HG02885 (cell line): ENCODE measurements around the gene ADCY5.
A peak's percentile ranks its signal among the peaks of the same experiment; 100 is the strongest.

Source experiments
- ATAC-seq: cut with Tn5 transposase; IDR thresholded peaks from one replicate; pipeline ENCODE4 v1.9.1; 2021; ENCODE audit warnings: mild to moderate bottlenecking; ENCODE audit not compliant: unreplicated experiment, poor library complexity

ADCY5 gene

DNA sequence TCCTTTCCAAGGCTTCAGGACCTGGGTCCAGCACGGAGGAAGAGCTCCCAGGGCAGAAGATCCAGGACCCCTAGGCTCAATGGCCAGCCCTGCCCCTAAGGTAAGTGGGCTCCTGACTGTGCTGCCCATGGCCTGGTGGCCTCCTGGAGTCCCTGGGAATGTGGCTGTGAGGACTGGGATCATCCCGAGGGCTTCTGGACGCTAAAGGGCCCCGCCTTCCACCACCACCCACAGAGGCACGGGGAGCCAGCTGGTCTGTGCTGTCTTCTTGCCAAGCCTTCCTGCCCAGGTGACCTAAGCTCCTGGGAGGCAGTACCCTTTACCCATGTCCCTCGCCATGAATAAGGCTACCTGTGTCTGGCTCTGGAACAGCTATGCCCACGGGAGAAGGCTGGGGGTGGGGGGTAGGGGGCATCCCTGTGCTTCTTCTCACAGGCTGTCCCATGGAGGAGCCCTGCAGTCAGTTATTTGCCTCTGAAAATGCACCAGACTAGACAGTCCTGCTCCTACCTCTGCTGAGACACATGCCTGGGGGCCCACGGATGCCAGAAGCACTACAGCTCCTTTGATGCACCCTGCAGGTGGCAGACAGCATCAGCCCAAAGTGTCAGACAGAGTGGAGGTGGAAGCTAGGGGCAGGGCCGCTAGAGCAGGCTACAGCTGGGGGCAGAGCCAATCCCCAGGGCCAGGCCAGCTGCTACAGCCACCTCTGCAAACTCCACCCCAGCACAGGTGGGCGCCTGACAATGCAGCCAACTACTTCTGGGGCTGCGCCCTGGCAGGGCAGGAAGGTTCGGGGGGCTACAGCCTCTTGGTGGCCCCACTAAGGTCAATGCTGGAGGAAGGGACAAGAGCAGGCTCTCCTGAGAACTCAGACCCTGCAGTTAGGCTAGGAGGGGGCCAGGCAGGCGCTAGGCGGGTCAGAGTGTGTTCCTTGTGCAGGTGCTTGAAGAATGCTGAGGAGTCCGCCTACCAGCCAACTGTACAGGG, 156.3 kb downstream of the ADCY5 start:
- no peak for ATAC-seq

DNA sequence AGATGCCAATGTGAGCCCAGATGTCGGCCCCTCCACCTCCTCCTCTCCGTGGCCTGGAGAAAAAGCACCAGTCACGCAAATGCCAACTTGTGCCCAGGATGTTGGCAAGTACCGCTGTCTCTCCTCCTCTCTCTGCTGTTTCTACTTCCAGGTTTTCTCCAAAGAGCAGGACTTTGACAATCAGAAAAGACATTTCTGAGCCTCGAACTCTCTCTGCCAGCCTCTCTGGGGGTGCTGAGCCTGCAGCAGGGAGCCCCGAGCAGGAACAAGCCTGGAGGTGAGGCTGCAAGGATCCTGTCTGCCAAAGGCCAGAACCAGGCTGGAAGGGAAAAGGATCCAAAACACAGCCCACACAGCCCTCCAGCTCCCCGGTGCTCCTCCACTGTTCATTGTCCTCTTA, 157.5 kb downstream of the ADCY5 start:
- ATAC-seq, result no peak

DNA sequence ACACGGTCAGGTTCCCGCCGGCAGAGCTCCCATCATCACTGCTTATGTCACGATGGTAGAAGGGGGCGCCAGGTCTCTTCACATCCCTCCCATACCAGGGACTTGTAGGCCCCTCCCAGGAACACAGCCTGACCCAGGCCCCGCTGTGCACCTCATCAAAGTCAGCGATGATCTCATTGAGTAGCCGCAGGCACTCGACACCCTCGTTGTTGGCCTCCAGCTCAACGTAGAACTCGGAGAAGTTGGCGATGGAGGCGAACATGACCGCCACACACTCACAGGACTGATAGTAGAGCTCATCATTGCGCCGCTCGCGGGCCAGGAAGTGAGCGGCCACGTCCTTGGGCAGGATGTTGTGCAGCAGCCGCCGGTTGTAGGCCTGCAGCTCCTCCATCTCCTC, 157.9 kb downstream of the ADCY5 start:
- ATAC-seq, result no peak

DNA sequence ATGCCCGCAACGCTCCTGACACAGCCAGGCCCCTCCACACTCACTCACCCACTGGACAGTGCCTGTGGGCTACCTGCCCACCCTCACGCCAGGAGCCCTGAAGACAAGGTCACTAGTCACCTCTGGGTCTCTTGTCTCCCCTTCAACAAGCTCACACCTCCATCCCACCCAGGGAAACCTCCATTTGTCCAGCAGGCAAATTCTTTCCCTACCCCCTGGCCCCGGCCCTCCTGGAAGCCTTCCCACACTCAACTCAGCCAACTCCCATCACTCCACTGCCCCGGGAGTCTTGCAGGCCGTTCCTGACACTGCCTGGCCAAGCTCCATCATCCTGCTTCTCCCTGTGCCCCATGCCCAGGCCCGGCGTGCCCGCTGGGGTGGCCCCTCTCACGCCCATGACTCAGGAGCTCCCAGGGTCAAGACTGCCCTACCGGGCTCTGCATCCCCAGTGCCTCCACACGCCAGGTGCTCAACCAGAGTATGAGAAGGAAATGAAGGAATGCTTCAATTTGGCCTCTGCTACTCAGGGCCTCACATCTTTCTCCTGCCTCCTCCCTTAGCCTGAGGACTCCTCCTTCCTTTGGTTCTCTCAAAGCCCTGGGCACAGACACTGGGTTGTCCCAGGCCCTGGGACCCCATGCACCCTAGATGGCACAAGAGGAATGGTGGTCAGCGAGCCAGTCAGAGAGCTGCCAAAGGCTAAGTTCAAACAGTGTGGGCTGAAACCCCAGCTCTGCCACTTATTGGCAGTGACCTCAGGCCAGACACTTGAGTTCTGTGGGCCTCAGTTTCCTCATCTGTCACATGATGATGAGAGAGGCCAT, 158.6 kb downstream of the ADCY5 start:
- ATAC-seq, result no peak

DNA sequence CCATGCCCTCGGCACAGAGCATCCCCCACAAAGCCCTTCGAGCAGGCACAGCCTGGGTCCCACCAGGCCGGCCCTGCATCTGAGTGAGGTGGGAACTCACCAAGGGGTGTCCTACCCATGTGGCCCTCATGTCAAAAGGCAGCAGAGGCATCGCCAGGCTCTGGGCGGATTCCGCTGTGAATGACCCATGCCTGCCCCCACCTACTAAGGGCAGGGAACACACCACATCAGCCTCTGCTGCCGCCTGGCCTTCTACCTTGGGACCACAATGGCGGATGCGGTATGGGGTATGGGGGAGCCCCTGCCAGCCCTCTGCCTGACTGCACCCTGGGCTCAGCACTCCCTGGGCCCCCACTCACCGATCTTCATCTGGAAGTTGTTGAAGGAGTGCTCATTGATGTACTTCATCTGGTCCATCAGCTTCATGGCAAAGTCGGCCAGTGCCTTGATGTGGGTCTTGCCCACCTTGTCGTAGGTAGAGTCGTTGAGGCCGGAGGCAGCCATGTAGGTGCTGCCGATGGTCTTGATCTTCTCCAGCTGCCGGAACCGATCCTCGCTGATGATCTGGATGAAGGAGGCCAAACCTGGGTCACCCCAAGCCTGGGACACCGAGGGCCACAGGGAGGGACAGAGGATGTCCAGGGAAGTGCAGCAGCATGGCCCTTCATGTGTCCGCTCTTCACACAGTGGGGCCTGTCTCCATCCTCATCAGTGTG, 159.3 kb downstream of the ADCY5 start:
- ATAC-seq, result no peak

DNA sequence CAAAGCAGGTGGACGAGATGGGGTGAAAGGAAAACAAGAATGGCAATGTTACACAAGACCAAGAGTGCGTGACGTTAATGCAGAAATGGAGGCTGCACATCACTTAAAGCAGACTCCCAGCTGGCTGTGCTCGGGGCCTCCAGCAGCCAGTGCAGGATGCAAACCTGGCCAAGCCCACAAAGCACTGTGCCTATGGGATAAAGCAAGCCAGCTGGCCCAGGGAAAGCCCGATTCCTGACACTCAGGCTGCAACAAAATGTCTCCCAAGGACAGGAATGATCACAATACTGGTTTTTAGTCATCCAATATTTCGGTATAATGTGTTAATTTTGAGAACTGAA, 161.0 kb downstream of the ADCY5 start:
- ATAC-seq, result no peak

DNA sequence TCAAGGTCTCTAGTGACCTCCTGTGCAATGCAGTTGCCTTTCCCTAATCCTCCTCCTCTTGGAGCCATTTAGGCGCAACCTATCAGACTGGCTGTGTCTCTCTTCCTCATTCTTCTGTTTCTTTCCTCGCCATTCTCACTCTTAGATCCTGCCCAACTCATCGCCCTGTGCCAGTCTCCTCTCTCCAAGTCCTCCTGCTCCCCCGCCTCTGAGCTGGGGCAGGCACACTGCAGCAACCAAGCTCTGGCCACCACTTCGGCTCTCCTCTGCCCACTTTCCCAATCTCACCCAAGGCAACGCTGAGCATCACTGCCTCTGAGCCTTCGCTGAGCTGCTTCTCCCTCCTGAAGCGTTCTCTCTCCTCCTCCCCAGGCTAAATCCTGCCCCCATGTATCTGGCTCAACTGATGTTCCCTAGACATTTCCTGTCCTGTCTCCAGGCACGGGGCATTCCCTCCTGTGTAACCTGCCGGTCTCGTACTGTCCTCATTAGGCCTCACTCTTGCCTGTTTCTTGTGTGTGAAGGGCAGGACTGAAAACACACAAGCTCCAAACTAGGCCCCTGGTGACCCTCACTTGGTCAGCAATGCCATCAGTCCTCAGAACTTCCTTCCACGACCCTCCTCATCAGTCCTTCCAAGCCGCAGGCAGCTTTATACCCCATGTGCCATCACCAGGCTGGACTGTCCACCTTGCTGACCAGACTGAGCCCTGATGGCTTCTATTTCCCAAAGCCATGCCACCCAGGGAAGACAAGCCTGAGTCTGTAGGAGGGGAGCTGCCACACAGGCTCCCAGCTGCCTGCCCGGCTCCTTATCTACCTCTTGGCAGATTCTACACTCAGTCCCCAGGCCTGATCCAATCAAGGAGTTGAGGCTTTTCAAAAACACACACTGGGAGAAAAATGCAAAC, 161.6 kb downstream of the ADCY5 start:
- no peak for ATAC-seq

DNA sequence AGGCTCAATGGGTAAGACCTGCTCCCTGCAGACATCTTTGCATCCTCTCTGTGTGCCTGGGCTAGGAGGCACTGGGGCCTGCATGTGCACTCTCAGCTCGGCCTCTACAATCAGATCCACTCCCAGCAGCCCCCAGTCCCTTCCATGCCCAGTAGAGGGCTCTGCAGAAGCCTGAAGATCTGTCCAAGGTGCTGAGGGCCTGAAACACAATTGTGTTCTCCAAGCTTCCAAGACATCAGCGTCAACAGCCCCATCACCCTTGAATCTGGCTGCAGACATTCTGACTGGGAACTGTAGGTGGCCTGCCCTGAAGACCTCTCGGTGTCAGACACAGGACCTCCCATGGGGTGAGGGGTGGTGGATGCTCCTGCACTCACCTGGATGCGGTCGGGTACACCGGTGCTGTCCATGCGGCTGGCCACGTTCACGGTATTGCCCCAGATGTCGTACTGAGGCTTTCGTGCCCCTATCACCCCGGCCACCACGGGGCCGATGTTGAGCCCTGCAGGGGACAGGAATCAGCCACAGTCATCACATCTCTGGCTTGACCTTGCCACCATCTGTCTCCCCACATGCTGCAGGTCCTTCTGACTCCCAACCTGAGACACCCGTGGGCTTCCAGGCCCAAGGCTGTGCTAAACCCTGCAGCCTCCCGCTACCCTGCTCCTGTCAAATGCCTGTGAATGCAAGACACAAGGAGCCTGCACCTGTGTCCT, 162.4 kb downstream of the ADCY5 start:
- ATAC-seq, result peak; percentile 72

DNA sequence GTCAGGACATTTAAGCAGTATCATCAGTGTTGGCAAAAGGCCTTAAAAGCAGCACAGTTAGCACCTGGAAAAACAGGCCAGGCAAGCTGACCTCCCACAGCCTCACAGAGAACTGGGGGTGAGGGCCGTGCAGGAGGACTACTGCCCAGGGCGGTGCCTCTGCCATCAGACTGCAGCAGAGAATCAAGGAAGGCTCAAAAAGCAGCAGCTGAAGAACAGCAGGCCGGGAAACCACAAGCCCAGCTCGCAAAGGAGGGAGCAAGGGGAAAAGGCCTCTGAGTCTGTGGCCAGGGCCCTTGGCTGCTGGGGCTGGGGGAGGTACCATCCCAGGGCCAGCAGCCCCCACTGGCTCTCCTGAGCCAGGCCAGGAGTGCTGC, 163.0 kb downstream of the ADCY5 start:
- no peak for ATAC-seq

DNA sequence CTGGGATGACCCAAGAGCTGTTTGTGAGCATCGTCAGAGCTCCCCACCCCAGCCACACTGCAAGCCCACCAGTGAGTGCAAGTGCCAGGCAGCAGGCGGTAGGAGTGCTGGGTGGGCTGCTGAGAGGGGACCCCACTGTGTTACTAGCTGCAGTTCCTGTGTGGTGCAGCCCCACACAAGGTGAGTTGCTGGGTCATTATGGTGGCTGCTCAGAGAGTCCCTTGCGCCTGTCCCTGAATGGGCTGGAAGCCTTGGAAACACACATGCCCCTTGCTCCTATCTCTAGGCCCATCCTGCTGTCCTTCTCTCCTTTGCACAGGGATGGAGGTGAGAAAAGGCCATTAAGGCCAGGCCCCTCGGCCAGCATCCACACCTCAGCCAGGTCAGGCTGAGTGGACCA, 163.4 kb downstream of the ADCY5 start:
- no peak for ATAC-seq

DNA sequence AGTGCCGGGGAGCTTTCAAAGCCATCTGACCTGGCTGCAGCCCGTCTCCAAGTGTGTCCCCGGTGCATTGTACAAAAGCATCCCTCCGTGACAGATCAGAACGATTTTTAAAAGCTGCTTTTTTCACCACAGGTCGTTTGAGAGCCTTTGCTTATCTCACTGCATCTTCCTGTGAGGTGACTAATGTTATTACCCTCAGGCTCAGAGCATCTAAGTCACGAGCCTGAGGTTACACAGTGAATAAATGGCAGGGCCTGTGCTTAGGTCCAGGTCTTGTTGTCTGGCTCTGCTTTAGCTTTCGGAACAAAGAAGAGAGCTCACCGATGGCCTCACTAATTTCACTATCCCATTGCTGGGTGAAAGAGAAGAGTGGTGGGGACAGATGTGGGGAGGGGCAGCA, 163.8 kb downstream of the ADCY5 start:
- ATAC-seq, result no peak

DNA sequence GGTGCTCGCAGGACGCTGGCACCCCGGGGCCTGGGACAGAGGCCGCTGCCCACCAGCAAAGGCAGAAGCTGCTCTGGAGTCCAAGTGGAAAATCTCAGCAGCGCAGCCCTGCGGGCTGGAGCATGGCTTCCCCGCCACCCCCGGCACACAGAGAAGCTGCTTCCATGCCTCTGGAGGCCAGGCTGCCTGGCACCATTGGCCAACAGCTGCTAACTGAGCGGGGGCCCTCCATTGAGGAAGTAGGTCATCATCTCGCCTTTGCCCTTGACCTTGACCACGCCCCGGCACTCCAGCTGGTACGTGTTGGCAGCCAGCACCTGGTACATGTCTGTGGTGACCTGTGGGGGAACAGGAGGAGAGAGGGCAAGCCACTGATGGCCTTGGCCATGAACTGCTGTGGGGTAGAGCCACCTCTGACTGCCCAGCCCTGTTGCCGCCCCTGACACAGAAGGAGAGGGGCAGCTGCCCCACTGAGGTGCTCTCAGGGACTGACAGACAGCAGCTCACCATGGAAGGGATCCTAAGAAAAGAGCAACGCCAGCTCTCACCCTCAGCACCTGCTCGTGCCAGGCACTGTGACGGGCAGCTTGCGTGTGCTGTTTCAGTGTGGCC, 164.4 kb downstream of the ADCY5 start:
- ATAC-seq, result no peak

DNA sequence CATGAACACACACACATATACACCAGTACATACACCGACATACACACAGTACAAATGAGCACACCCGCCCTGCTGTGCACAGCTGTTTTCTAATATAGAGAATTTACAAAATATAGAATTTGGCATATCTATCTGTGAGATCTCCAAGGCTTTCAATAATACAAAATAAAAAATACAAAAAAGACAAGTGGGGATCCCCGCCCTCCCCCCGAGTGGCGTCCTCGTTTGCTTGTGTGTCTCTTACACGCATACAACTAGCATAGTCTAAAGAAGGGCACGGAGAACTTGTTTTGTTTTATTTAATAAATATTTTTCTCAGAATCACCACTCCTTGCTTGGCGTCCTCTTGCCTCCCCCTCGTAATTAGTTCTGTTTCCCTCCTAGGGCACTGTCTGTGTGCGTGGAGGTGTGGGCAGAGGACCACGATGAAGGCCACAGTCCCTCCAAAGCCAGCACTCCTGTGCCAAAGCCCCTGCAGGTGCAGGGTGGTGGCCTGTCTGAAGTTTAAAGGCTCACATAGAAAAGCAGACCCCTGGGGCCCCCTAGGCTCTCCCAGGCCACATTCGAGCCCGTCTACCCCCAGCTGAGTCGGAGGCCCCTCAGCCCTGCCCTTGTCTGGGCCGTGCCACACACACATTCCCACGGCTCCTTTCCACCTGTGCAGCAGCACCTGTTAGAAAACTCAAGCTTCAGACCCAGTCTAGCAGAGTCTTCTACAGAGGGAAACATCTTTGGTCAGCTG, 165.1 kb downstream of the ADCY5 start:
- ATAC-seq, result no peak

DNA sequence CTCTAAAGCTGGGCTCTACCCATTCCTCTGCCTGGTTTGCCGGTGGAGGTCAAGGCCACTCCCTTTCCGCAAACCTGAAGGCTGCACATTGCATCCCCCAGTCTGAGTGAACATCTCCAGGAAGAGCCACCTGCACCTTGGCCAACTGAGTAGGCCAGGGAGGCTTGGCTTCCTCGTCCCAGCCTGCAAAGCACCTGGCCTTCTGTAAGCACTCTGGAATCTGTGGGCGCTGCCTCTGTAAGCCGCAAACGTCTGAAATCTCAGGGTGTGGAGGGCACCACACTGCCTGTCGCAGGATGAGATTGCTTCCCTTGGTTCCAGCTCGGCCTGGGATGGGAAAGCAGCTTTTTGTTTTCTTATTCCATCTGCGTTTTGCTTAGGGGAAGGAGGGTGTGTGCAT, 165.8 kb downstream of the ADCY5 start:
- ATAC-seq, result no peak

DNA sequence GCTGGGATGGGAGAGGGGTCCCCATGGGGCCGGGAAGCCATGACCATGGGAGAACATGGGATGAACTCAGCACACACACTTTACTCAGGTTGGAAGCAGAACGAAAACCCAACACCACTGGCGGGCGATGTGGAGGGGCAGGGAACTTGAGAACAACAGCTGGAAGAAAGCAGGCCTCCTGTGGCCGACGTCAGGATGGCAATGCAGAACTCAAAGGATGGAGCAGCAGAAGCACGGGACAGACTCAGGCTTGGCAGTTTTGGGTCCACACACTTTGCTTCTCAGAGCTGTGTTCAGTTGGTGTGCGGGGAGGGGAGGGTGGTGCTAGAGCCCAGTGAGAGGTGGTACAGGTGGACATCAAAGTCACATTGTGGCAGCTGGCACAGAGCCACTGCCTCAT, 166.4 kb downstream of the ADCY5 start:
- ATAC-seq, result no peak

DNA sequence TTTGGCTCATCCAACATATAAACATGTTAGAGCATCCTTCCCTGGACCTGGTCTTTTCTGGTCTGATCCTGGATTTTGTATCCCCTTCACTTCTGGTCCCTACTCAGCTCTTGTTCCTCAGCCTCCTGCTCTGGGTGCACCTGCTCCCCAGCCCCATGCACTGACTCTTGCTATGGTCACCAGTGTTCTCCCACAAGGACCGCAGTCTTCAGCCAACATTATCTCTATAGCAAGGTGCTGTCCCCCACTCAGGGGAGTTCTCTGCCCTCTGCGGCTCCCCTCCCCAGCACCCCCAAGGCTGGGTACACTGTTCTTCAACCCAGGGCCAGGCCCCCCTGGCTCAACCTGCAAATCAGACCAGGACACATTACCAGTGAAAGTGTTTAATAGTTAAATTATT, 167.0 kb downstream of the ADCY5 start:
- no peak for ATAC-seq

DNA sequence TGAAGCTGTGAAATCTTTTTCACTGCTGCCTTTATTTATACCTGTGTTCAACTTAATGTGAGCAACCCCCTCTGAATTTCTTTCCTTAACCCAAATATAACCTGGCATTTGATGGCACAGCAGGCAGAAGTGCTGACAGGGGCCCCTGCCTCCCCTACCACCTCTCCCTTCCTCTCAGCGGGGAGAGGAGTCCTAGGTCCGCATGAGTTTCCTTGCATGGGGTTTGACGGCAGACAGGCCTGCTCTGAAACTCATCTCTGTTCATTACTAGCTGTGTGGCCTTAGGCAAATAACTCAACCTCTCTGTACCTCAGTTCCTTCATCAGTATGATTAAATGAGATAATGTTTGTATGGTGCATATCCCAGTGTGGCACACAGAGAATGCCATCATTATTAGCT, 167.5 kb downstream of the ADCY5 start:
- no peak for ATAC-seq

DNA sequence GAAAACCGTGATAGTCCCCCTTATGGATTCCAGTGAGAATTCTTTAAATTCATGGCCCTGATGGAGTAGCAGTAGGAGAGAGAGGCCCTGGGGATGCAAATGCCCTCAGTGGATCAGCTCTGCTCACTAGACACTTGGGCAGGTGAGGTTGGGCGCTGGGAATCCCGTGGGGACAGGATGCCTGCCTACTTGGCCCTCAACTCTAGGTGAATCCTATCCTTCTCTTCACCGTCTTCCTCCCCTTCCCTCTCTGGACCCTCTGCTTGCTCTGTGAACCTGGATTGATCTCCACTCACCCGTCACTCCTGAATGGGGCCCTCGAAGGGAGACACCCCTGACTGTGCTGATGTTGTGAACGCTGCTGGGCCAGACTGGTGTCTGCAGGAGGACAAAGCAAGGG, 169.8 kb downstream of the ADCY5 start:
- ATAC-seq, result no peak
